Measurements from ENCODE around the gene CLSTN3. TPM values are rescaled to one million over a fixed set of nuclear protein-coding genes. Genes with fewer than 3 reads are reported as not detected.

CLSTN3 gene
- total and polyA plus RNA-seq, 10 of the 15 experiments (the other 5 are each of a cell fraction or from before 2014, with no cell fraction given): 0.09 to 35.9 (median 11.3) TPM

DNA sequence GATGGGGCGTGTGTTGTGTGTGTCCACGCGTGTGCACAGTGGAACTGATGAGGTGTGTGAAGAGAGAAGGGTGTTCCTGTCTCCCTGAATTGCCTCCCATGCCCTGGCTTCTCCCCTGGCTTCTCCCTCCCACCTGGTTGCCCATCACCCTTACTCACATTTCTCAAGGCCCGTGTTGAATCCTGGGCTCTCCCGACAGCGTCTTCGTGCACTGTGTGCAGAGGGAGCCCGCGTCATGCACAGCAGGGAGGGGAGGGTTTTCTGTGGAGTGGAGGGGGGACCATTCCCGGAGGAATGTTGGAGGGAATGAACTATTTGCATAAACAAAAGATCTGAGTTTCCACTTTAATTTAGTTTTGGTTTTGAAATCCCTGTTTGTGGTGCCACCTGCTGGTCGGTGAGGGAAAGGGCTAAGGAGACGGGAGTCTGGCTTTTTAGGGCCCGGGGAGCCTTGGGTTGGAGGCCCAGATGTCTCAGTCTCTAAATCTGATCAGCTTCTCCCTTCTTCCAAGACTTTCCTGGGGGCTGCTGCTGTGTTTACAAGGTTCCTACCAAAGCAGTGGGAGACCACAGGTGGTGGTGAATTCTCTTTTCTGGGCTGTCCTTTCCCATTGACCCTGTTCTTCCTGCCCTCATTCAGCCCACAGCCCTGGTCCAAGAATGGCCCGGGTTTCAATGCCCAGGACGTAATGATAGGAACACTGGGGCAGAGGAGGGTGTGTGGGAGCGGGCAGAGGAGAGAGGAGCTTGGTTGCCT lies 37.8 kb upstream of the CLSTN3 start, which contains the start of gene C1R (continued):
- TF ChIP-seq, protein P1, sequence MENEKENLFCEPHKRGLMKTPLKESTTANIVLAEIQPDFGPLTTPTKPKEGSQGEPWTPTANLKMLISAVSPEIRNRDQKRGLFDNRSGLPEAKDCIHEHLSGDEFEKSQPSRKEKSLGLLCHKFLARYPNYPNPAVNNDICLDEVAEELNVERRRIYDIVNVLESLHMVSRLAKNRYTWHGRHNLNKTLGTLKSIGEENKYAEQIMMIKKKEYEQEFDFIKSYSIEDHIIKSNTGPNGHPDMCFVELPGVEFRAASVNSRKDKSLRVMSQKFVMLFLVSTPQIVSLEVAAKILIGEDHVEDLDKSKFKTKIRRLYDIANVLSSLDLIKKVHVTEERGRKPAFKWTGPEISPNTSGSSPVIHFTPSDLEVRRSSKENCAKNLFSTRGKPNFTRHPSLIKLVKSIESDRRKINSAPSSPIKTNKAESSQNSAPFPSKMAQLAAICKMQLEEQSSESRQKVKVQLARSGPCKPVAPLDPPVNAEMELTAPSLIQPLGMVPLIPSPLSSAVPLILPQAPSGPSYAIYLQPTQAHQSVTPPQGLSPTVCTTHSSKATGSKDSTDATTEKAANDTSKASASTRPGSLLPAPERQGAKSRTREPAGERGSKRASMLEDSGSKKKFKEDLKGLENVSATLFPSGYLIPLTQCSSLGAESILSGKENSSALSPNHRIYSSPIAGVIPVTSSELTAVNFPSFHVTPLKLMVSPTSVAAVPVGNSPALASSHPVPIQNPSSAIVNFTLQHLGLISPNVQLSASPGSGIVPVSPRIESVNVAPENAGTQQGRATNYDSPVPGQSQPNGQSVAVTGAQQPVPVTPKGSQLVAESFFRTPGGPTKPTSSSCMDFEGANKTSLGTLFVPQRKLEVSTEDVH (IDR thresholded peaks at IDR 0.05; ENCODE audit: low read depth, partially characterized antibody): no peak
- TF ChIP-seq SKIL (IDR thresholded peaks at IDR 0.05; ENCODE audit: low read depth, poor library complexity, severe bottlenecking) (no peak), LARP7 (IDR thresholded peaks at IDR 0.05) (no peak), KAT2A (conservative IDR thresholded peaks at IDR 0.05; ENCODE audit: control insufficient read depth, low read depth, low read length) (no peak), RCOR1 (conservative IDR thresholded peaks at IDR 0.05; ENCODE audit: low read depth, low read length) (no peak), DPF2 (IDR thresholded peaks at IDR 0.05) (no peak), BCL3 (IDR thresholded peaks at IDR 0.05; ENCODE audit: borderline replicate concordance, insufficient read depth, low read depth, low read length, poor library complexity, severe bottlenecking) (no peak), SUZ12 (IDR thresholded peaks at IDR 0.05; ENCODE audit: unreplicated experiment) (no peak), NFYB (IDR thresholded peaks at IDR 0.05; ENCODE audit: insufficient read depth, low read depth, low read length) (no peak), CBX5 (IDR thresholded peaks at IDR 0.05; ENCODE audit: low read depth) (no peak), SREBF1 (IDR thresholded peaks at IDR 0.05; ENCODE audit: low read length) (no peak), KLF5 (IDR thresholded peaks at IDR 0.05; ENCODE audit: partially characterized antibody) (no peak), IRF4 (IDR thresholded peaks at IDR 0.05; ENCODE audit: low read depth, low read length) (0 out of 2 replicates have a peak, but pooled peaks have one; percentile 40), GATAD2B (conservative IDR thresholded peaks at IDR 0.05; ENCODE audit: low read depth) (no peak), POLR2A (IDR thresholded peaks at IDR 0.05; ENCODE audit: low read depth, low read length) (no peak; the same call in 1 of the 2 replicates), USF1 (IDR thresholded peaks at IDR 0.05; ENCODE audit: borderline replicate concordance, extremely low read length, insufficient read depth, low read depth, low read length) (no peak)
- TF ChIP-seq, protein P2, sequence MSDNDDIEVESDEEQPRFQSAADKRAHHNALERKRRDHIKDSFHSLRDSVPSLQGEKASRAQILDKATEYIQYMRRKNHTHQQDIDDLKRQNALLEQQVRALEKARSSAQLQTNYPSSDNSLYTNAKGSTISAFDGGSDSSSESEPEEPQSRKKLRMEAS (IDR thresholded peaks at IDR 0.05; ENCODE audit: low read depth, low read length): no peak
- TF ChIP-seq, protein P3, sequence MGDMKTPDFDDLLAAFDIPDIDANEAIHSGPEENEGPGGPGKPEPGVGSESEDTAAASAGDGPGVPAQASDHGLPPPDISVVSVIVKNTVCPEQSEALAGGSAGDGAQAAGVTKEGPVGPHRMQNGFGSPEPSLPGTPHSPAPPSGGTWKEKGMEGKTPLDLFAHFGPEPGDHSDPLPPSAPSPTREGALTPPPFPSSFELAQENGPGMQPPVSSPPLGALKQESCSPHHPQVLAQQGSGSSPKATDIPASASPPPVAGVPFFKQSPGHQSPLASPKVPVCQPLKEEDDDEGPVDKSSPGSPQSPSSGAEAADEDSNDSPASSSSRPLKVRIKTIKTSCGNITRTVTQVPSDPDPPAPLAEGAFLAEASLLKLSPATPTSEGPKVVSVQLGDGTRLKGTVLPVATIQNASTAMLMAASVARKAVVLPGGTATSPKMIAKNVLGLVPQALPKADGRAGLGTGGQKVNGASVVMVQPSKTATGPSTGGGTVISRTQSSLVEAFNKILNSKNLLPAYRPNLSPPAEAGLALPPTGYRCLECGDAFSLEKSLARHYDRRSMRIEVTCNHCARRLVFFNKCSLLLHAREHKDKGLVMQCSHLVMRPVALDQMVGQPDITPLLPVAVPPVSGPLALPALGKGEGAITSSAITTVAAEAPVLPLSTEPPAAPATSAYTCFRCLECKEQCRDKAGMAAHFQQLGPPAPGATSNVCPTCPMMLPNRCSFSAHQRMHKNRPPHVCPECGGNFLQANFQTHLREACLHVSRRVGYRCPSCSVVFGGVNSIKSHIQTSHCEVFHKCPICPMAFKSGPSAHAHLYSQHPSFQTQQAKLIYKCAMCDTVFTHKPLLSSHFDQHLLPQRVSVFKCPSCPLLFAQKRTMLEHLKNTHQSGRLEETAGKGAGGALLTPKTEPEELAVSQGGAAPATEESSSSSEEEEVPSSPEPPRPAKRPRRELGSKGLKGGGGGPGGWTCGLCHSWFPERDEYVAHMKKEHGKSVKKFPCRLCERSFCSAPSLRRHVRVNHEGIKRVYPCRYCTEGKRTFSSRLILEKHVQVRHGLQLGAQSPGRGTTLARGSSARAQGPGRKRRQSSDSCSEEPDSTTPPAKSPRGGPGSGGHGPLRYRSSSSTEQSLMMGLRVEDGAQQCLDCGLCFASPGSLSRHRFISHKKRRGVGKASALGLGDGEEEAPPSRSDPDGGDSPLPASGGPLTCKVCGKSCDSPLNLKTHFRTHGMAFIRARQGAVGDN (IDR thresholded peaks at IDR 0.05): no peak
